HG03342 (cell line): ENCODE measurements around the gene OR1F1.
A peak's percentile ranks its signal among the peaks of the same experiment; 100 is the strongest.
"Not testable (repeated sequence)": the region's sequence is repeated elsewhere in the genome, so short reads cannot be mapped to it uniquely, and the experiment has no call there.

Experiments used
- ATAC-seq: cut with Tn5 transposase; IDR thresholded peaks from one replicate; pipeline ENCODE4 v1.9.1; 2021; ENCODE audit warnings: mild to moderate bottlenecking, moderate library complexity; ENCODE audit not compliant: unreplicated experiment

OR1F1 gene

DNA sequence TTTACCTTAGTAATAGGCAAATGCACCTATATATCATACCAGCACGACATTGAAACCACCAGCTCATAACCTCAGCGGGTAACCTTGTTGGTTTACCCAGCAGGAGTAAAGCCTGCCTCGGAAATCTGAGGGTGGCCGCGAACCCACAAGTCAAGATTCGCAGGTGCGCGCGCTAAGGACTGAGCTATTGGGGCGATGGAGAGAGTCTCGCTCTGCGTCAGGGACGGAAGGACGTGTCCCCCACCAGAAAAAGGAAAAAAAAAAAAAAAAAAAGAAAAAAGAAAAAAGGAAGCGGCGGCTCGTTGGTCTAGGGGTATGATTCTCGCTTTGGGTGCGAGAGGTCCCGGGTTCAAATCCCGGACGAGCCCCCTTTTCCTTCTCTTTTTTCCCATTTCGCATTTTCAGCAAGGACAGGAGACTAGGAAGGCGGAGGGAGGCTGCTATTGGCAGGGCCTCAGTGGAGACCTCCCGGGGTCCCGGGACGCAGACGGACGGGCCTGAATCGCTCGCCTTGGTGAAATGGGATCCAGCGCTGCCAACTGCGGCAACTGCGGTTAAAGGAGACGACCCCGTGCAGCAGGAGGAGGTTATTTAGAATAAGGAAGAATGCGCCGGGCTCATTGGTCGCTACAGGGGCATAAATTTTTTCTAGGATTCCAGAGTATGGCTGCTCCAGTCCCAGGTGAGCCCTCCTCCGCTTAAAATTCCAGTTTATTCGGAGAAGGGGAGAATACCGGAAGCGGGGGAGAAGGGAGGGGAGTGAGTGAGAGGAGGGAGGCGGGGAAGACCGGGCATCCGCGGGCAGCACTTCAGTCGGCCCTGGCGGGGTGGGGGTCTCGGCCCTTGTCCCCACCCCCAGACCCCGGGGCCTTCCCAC, at the start of gene OR1F1:
Gene OR1F1 (plus strand): TSS at position 407 of the 877 bp plus-strand sequence.
- no peak for ATAC-seq

GRCh38 chr16:3138342-3138741, 49.7 kb upstream of the OR1F1 start:
- no peak for ATAC-seq

- no peak for ATAC-seq
Measured at GRCh38 chr16:3138823-3139426, 49.1 kb upstream of the OR1F1 start.

DNA sequence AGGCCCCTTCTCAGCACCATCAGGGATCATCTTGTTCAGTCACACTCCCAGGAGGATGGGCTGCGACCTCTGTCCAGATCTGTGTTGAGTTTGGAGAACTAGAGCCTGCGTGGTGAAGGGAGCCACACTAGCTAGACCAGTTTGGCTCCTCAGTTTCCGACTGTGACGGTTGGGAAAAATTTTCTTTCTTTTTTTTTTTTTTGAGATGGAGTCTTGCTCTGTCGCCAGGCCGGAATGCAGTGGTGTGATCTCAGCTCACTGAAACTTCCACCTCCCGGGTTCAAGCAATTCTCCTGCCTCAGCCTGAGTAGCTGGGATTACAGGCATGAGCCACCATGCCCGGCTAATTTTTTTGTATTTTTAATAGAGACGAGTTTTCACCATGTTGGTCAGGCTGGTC, 48.4 kb upstream of the OR1F1 start:
- not testable (repeated sequence) for ATAC-seq

GRCh38 chr16:3140603-3141427, 47.2 kb upstream of the OR1F1 start:
- no peak for ATAC-seq

GRCh38 chr16:3141781-3142311, 46.2 kb upstream of the OR1F1 start:
- no peak for ATAC-seq

GRCh38 chr16:3142327-3142726, 45.7 kb upstream of the OR1F1 start:
- ATAC-seq, result no peak

DNA sequence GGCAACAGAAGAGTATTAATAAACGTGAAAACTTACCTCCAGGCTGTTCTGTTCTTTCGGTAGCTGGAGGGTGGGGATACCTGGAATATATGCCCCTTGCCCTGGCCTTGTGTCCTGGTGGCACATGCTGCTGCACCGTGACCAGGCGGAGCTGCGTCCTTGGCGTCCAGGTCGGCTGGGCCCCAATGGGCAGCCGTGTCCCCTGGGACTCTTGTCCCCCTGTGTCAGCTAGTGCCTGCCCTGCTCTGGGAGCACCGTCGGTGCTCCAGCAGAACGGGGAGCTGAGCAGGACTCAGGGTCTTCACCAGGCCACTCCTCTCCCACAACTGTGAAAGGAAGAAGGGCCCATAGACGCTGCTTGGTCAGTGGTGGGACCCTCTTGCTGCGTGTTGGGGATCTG, 45.2 kb upstream of the OR1F1 start:
- no peak for ATAC-seq

DNA sequence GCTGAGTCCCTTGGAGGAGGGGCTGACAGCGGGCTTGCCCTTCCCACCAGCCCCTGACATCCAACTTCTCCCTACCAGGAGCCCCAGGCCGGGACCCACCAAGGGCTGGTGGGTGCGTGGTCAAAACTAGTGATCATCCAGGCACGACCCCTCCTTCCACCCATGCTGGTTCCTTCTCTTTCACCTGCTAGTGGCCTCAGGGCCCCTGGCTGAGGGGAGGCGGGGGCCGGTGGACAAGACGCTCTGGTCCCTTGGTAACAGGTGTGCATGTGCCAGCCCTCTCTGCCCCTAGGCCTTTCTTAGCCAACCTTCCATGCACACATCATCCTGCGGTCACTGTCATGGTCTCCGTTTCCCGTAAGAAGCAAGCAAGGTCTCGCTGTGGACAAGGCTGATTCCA, 44.8 kb upstream of the OR1F1 start:
- ATAC-seq, result no peak

- ATAC-seq, result no peak
Measured at GRCh38 chr16:3143598-3144320, 44.2 kb upstream of the OR1F1 start.

- no peak for ATAC-seq
Measured at GRCh38 chr16:3144321-3144983, 43.6 kb upstream of the OR1F1 start.

DNA sequence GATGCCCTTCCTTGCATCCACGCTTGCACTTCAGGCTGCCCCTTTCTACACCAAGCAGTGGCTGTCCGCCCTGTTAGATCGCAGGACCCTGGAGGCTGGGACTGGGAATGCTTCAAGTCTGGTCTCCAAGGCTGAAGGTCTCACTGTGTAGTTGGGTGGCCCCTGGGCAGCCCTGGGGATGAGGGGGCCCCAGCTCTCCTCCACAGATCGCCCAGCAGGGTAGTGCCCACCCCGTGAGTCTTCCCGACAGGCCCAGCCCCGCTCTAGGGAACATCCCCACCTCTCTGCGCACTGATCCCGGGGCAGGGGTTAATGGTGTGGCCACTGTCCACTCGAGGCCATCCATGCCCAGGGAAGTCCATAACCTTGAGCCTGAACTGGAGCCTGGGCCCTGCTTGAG, 42.9 kb upstream of the OR1F1 start:
- no peak for ATAC-seq

GRCh38 chr16:3145660-3146059, 42.3 kb upstream of the OR1F1 start:
- no peak for ATAC-seq

DNA sequence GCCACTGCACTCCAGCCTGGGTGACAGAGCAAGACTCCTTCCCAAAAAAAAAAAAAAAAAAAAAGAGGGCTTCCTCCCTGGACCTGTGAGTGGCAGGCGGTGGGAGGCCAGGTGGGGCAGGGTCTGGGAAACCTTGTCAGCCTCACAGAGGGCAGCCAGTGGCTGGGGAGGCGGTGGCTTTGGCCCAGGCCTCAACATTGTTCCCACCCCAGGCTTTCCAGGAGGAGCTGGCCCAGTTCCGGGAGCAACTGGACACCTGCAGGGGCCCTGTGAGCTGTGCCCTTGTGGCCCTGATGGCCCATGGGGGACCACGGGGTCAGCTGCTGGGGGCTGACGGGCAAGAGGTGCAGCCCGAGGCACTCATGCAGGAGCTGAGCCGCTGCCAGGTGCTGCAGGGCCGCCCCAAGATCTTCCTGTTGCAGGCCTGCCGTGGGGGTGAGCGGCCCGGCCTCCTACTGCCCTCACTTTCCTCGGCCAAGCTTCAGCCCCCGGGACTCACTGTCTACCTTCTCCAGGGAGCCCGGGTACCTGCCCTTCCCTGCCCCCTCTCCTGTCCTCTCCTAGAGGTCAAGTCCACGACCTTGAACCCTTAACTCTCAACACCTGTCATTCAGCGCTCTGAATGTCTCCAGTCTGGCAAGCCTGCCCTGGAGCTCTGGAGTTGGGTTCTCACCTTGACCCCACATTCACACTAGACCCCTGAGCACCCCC, 40.8 kb upstream of the OR1F1 start:
- no peak for ATAC-seq

DNA sequence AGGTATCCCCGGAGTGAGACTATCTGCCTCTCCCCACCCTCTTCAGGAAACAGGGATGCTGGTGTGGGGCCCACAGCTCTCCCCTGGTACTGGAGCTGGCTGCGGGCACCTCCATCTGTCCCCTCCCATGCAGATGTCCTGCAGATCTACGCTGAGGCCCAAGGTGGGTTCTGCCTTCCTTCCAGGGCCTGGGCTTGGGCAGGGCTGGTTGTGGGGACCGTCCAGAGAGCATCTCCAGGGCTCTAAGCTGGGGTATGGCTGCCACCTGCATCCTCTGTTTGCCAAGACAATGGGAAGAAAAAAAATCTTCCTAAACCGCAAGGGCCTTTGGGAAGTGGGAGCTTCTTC, 40.3 kb upstream of the OR1F1 start:
- ATAC-seq, result no peak

GRCh38 chr16:3148256-3149192, 39.5 kb upstream of the OR1F1 start:
- no peak for ATAC-seq

- no peak for ATAC-seq
Measured at GRCh38 chr16:3149193-3149530, 38.8 kb upstream of the OR1F1 start.

- ATAC-seq, result peak; percentile 8
Measured at GRCh38 chr16:3149630-3150345, 38.2 kb upstream of the OR1F1 start.
